ENCODE measurements around the gene DCTN3.
A peak's percentile ranks its signal among the peaks of the same experiment; 100 is the strongest.

DCTN3 gene

GRCh38 chr9:34620061-34620994 is at the start of gene DCTN3:
TSS of gene DCTN3 (minus strand) at chr9:34620495. CDS start at chr9:34620464, 31 bp downstream.
- DNase-seq (ENCODE audit: low read depth in 2 of 2, low spot score in 1 of 2), result peak; percentile 73 to 83

DNA sequence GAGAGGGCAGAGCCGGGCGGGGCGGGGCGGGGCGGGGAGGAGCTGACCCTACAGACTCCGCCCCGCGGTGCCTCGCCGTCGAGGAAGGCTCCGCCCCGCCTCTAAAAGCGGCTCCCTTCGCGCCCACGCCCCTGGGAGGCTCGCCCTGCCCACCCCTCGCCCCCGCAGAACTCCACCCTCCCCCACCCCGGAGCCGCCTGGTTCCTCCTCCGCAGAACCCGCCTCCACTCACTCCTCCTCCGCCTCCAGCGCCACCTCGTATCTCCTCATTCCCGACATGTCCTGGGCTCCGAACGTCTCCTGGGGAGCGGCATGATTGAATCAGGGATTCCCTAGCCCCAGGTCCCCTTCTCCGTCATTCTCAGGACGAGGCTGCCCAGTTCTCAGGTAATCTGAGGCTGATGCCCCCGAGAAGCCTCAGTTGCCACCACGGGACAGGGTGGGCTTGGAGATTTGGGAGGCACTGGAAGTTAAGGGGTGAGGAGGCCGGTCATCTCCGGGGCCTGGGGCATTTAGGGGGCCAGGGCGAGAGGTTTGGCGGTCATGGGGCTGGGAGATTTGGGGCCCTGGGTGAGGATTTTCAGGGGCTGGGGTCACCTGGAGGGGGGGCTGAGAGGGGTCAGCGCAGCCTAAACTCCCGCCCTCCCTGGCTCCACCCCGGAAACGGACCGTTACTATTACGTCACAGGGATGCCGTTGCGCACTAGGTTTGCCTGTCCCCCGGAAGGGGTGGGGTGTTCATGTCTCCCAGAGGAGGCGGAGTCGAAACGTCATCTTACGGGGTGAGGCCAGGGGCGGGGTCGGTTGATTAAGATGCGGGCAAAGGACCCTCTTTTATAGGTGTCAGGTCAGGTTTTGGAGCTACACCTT is 45.3 kb upstream of the DCTN3 start:
- DNase-seq (ENCODE audit: low read depth in 2 of 2, low spot score in 1 of 2), result peak; percentile 56 to 85

DNA sequence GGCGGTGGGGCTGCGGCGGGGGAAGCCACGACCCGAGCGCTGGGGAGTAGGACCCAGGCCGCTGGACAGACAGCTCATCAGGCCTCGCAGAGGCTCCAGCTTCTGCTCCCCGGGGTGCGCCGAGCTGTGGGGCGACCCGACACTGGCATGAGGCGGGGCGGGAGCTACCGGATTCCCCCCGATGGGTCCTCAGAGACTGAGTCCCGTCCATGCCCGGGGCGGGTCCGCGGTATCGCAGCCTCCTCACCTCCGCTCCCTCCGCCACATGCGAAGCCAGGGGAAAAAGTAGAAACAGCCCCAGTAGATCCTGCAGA is 44.7 kb upstream of the DCTN3 start:
- no peak for DNase-seq (ENCODE audit: low read depth in 2 of 2, low spot score in 1 of 2)

DNA sequence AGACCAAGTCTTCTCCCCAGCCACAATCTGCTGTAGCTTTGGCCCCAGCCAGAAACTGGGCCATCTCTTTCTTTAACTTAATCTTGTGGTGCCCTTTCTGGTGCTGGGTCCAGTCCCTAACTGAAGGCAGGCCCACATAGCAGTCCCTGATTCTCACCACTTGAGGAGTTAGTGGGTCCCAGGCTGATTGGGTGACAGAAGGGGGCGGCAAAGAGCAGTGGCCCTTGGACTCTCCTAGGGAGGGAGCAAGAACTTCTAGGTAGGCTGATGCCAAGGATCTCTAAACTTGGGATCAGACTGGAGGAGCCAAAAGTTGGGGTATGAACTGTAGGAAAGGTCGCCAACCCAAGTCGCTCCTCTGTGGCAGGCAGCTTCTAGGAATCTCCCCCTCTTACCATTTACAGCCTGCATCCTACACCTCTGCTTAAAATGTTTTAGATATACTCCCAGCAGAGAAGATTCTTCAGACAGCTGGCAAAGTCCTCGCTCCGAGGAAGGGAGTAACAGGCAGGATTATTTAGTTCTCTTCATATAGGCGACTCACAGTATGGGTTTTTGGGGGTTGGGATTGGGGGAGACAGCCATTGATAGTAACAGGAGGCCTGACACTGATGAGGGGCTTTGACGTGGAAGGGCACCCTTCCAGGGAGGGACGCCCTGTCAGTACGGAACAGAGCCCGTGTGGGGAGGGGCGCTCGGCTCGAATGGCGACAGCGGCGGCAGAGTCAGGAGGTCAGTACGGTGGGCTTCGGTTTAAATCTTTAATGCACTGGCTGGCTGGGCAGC is 44.2 kb upstream of the DCTN3 start:
- DNase-seq (ENCODE audit: low read depth in 2 of 2, low spot score in 1 of 2), result peak in 1 of 2 donors; percentile 42

DNA sequence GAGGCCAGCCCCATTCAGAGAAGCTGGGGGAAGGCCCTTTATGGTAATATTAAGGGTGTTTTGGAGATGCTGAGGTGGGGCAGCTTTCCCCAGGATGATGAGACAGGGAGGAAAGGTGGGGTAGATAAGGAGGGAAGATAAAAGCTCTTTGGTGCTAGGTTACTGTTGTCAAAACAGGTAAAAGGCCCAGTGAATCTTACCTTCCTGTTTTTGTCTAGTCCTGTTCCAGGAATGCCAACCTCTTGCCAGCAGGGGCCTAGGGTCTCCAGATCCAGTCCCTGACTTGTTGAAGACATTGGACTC is 43.0 kb upstream of the DCTN3 start:
- no peak for DNase-seq (ENCODE audit: low read depth in 2 of 2, low spot score in 1 of 2)

- no peak for DNase-seq (ENCODE audit: low read depth in 2 of 2, low spot score in 1 of 2)
These were observed 42.4 kb upstream of the DCTN3 start, which contains the start of gene CCL27 for GRCh38 chr9:34662526-34663302. TSS of gene CCL27 (minus strand) at chr9:34662657. CDS start at chr9:34662633, 24 bp downstream.

- no peak for DNase-seq (ENCODE audit: low read depth in 2 of 2, low spot score in 1 of 2)
These were observed 39.4 kb upstream of the DCTN3 start for GRCh38 chr9:34659592-34660253.

- DNase-seq (ENCODE audit: low read depth in 2 of 2, low spot score in 1 of 2), result no peak
These were observed 38.2 kb upstream of the DCTN3 start for GRCh38 chr9:34658461-34658860.

DNA sequence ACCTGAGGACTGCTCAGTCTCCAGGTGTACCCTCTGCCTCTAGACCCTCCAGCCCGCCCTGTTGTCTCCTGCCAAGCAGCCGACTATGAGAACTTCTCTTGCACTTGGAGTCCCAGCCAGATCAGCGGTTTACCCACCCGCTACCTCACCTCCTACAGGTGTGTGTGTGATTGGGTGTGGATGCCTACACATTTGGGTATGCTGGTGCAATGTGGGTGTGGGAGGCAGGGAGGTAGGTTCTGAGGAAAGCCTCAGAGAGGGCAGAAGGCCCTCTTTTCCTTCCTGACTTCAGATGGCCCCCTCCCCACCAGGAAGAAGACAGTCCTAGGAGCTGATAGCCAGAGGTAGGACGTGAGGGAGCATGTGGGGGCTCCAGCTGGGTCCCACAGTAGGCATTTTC is 36.7 kb upstream of the DCTN3 start:
- DNase-seq (ENCODE audit: low read depth in 2 of 2, low spot score in 1 of 2), result no peak

DNA sequence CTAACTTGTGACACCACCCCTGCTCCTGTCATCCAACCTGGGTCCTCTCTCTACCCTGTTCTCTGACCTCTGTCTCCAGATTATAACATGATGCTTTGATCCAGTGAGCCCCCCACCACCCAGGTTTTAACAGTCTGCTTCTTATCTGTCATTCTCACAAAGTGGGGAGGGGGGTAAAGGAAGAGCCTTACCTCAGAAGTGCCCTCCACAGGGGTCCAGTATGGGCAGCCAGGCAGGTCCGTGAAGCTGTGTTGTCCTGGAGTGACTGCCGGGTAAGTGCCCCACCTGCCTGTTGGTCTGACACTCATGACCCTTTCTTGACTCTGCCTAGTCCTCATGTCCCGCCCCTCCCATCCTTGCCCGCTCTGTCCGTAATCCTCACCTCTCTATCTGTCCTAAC is 35.1 kb upstream of the DCTN3 start:
- DNase-seq (ENCODE audit: low read depth in 2 of 2, low spot score in 1 of 2), result no peak

DNA sequence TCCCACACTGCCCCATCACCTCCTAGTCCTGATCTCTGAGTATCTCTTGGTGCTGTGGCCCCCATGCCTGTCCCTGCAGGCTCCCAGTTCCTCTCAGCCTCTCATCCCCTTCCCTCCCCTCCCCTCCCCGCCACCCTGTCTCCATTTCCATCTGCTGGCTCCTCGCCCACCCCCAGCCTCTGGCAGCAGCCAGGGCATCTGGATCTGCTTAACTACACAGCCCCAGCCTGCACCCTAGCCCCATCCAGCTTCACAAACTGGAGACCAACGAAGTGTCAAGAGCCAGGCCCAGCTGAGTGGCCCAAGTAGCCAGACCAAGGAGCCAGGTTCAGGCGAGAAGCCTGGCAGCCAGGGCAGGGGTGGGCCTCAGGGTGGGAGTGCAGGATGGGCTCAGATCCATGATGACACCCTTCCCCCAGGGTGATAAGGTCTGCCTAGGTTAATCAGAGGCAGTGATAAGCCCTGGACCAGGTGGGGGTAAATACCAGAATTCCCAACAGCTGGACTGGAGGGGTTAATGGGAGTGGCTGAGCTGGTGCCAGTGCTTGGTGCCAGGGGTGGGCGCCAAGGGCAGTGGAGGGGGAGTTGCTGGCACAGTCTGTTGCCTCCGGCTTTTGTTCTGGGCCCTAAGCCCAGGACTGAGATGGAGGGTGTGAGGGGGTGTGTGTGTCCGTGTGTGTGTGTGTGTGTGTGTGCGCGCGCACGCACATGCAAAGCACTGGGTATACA is 34.2 kb upstream of the DCTN3 start:
- no peak for DNase-seq (ENCODE audit: low read depth in 2 of 2, low spot score in 1 of 2)

DNA sequence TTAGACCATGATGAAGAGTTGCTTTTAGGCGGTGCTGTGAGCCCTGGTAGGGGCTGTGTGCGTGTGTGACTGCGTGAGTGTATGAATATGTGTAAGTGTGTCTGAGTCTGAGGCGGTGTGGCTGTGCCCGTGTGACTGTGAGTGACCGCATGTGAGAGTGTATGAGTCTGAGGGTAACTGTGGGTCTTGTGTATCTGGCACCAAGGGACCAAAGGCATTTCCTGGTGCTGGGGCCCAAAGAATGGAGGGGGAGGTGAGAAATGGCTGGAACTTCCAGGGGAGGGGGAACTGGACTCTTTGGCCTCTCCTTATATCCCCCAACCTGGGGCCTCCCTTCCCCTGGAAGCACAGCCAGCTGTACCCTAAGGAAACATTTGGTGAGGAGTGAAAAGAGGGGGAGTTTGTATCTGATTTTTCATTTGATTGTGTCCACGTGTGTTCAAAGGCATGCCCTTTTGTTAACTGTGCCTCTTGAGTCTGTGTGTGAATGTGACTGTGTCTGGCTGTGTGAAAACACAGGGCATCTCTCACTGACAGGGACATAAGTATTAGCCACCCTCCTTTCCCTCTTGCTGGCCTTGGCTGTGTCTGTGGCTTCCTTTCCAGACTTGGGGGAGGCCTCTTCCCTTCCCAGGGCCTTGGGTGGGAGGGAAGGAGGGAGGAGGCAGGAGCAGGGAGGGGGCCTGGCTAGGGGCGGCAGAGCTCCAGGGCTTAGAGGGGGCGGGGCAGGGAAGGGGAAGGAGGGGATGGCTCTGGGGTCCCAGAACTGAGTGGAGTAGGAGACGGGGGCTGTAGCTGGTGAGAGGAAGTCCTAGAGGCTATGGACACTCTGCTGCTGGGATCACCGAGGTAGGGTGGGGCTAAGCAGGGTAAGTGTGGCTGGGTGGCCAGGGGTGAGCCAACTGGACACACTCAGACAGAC is 33.1 kb upstream of the DCTN3 start:
- DNase-seq (ENCODE audit: low read depth in 2 of 2, low spot score in 1 of 2), result no peak

DNA sequence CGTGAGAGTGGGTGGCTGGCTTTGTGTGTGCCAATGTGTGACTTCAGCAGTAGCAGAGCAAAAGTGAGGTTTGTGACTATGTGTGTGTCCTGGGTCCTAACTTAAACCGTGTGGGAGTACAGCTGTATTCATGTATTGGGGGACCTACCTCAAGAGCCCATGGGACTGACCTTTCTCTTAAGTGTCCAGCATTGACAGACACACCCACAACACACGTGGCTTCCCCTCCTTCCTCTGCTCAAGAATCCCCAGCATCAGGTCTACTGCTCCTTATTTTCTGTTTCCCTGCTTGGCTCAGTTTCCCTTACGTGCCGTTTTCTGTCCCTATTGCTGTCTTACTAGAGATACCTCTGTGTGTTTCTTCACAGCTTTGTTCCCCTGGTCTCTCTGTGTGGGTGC is 32.3 kb upstream of the DCTN3 start:
- no peak for DNase-seq (ENCODE audit: low read depth in 2 of 2, low spot score in 1 of 2)

- no peak for DNase-seq (ENCODE audit: low read depth in 2 of 2, low spot score in 1 of 2)
These were observed 31.7 kb upstream of the DCTN3 start, which contains the start of gene IL11RA for GRCh38 chr9:34651876-34652601. TSS of gene IL11RA (plus strand) at chr9:34652185. CDS start at chr9:34655218, 3,033 bp downstream.

DNA sequence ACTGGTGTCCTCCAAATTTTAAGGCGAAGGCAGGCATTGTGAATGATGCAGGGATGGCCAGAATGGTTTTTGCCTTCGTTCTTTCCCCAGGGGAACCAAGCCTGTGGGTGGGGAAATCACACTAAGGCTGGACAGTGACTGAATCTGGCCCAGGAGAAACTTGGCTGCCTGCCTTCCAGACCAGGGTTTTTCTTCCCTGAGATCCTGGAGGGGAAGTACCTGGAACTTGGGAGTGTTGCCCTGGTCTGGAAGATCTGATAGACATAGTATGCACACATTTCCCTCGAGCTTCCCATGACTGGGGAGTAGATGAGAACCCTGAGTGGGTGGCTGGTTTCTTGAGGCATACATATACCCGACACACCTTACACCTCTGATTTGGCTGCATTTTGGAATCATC is 31.0 kb upstream of the DCTN3 start:
- no peak for DNase-seq (ENCODE audit: low read depth in 2 of 2, low spot score in 1 of 2)

GRCh38 chr9:34650816-34651215 is 30.5 kb upstream of the DCTN3 start:
- no peak for DNase-seq (ENCODE audit: low read depth in 2 of 2, low spot score in 1 of 2)

DNA sequence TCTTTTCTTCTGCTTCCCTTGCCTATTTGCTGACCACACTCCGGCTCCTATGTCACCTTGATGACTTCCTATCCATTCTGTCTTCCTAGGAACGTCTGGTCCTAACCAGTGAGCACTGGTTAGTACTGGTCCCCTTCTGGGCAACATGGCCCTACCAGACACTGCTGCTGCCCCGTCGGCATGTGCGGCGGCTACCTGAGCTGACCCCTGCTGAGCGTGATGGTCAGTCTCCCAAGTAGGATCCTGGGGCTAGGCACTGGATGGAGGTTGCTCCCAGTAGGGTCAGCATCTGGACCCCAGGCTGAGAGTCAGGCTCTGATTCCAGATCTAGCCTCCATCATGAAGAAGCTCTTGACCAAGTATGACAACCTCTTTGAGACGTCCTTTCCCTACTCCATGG is 28.4 kb upstream of the DCTN3 start:
- DNase-seq (ENCODE audit: low read depth in 2 of 2, low spot score in 1 of 2), result no peak

- no peak for DNase-seq (ENCODE audit: low read depth in 2 of 2, low spot score in 1 of 2)
These were observed 27.4 kb upstream of the DCTN3 start for GRCh38 chr9:34647651-34648050.

Measured in stimulated activated CD8-positive, alpha-beta memory T cell treated with anti-CD3 and anti-CD28 coated beads, Interleukin-4, amount 100 ng/mL, for 1 hour (primary cell).